22Rv1 (cell line): ENCODE data around the gene SRPK2.
"Not testable (repeated sequence)": the region's sequence is repeated elsewhere in the genome, so short reads cannot be mapped to it uniquely, and the experiment has no call there.

Source experiments
- H3K27ac ChIP-seq: fragments of 450-650 bp; 2 replicates; pipeline ENCODE4 v1.5.1; 2017
- CTCF ChIP-seq: fragments of 450-650 bp; IDR thresholded peaks from 2 replicates; pipeline ENCODE4 v1.5.1; 2017; ENCODE audit warnings: mild to moderate bottlenecking
- ZFX ChIP-seq: fragments of 450-650 bp; IDR thresholded peaks from 2 replicates; pipeline ENCODE4 v1.6.1; 2017; ENCODE audit warnings: antibody characterized with exemption, borderline replicate concordance

Gene SRPK2

GRCh38 chr7:105345003-105345402 is 43.7 kb downstream of the SRPK2 start:
- no peak overlapping the region for H3K27ac ChIP-seq
- no peak for TF ChIP-seq CTCF
- TF ChIP-seq ZFX = no peak

- no peak overlapping the region for H3K27ac ChIP-seq
- TF ChIP-seq CTCF (no peak), ZFX (no peak)
Observed at GRCh38 chr7:105339404-105340323, 49.1 kb downstream of the SRPK2 start.

GRCh38 chr7:105337529-105337928 is 51.2 kb downstream of the SRPK2 start:
- TF ChIP-seq CTCF (no peak), ZFX (no peak)
- no peak overlapping the region for H3K27ac ChIP-seq

- no peak overlapping the region for H3K27ac ChIP-seq
- TF ChIP-seq CTCF = peak; percentile 58
- TF ChIP-seq ZFX = no peak
Observed at GRCh38 chr7:105336009-105336408, 52.7 kb downstream of the SRPK2 start.

GRCh38 chr7:105332661-105333060 is 56.1 kb downstream of the SRPK2 start:
- H3K27ac ChIP-seq = not testable (repeated sequence)

- H3K27ac ChIP-seq = no peak overlapping the region
- TF ChIP-seq ZFX (no peak), CTCF (no peak)
Observed at GRCh38 chr7:105330526-105330925, 58.2 kb downstream of the SRPK2 start.

- TF ChIP-seq CTCF = no peak
- TF ChIP-seq ZFX = no peak
- H3K27ac ChIP-seq = no peak overlapping the region
Observed at GRCh38 chr7:105327201-105327600, 61.5 kb downstream of the SRPK2 start.
